ENCODE measurements around the gene KIAA1755.
A peak's percentile ranks its signal among the peaks of the same experiment; 100 is the strongest.

The KIAA1755 gene

DNA sequence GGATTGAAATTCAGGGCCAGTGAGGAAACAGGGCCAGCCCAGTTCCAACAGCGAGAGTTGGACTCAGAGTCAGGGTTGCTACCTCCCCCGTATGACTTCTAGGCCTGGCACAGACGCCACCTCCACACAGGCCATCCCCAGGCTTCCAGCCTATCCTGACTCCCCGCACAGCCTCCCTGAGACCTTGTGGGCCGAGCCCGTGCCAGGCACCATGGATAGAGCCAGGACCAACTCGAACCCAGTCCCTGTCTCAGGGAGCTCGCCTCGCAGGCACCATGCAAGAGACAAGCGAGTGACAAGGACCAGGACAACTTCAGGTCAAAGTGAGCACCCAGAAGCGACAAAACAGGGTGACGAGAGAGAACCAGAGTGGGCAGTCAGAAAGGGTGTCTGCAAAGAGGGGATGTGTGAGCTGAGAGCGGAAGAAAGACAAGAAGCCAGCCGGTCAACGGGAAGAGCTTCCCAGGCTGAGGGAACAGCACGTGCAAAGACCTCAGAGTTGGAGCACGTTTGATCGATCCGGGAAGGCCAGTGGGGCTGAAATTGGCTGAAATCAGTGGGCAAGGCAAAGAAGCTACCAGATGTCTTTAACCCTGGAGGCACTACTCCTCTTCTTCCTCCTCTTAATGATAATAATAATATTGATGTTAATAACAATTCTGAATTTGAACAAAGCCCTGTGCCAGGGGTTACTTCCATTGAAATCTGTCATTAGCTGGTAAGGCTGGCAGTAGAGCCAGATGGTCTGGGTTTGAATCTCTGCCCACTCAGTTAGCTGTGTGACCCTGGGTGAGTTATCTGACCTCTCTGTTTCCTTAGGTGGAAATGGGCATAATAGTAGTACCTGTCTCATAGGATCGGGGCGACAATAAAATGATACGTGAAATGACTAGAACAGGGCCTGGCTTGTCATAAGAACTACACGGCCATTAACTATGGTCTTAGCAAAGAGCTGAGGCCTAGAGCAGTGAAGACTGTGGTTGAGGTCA, 45.0 kb downstream of the KIAA1755 start:
- no peak for DNase-seq

DNA sequence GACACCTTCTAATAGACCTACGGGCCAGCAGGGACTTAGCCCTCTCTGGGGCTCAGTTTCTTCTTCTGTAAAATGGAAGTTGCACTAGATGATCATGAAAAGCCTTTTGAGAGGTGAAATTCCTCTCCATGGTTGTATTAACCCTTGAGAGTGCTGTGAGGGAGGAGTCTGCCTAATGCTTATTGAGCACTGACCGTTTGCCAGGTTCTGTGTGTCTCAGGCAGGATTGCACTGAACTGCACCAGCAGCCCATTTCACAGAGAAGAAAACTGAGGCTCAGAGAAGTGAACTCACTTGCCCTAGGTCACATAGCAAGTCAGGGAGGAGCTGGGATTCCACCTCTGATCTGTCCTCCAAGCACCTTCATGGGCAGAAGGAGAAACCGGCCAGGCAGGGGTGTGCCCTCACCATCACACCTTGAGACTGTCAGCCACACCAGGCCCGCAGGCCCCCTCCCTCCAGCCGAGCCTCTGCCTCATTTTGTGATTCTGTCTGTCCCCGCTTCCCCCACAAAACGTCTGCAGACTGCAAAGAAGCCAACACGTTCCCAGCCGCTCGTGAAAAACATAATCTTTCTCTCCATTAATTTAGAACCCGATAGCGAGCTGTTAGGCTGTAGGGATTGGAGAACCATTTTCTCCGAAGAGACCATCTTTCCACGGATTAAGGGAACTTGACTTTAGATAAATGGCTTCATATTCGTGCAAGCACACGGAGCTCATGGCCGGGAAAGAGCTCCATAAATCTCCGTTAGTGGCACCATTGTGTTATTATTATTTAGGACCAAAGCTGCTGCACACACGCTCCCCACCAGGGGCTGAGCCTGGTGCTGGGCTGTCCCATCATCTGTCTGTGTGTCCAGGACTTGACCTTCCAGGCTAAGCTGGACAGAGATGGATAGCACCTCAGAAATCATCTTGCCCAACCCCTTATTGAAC, 46.0 kb downstream of the KIAA1755 start:
- no peak for DNase-seq

DNA sequence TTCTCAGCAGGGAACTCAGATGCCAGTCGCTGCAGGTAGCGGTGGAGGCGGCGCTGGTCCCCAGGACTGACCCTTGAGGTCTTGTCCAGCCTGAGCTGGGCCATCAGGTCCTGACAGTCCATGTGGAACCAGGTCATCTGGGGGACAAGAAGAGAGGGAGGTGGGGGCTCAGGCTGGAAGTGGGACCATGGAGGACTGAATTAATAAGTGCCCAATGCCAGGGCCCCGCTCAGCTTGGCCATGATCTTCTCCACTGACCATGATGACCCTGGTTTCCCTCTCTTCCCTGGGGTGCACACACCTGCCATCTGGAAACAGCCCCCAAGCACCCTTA, 47.0 kb downstream of the KIAA1755 start:
- DNase-seq = no peak

DNA sequence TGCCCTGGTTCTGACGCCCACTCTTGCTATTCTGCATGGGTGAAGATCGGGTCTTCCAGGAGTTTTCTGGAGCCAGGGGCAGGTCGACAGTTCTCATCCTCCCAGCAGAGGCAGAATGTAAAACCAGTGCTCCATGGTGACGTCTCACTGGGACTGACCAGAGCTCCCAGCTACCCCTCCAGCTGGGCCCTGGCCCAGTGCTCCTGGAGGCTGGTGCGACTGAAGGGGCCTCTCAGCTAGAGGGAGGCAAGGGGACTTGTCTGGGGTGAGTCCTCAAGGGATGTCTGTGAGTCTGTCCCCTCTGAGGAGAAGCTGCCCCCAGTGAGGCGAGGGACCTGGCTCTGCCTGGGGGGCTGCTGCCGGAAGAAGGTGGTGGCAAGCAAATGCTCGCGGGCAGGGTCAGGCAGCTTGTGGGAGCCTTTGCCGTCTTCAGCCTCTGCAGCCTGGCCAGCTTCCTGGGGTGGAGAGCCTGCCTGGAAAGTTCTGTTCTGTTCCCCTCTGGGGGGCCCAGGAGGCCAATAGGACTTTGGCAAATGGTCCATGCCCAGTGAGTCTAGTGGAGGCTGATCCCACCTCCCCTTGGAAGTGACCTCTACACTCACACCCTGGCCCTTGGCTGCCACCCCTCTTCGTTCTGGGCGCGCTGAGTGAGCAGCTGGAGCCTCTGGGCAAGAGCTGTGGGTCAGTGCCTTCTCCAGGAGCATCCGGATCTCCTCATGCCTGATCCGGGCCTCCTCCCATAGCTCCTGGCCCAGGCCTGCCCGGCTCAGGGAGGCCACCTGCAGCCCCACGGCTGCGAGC, 47.5 kb downstream of the KIAA1755 start:
- no peak for DNase-seq

DNA sequence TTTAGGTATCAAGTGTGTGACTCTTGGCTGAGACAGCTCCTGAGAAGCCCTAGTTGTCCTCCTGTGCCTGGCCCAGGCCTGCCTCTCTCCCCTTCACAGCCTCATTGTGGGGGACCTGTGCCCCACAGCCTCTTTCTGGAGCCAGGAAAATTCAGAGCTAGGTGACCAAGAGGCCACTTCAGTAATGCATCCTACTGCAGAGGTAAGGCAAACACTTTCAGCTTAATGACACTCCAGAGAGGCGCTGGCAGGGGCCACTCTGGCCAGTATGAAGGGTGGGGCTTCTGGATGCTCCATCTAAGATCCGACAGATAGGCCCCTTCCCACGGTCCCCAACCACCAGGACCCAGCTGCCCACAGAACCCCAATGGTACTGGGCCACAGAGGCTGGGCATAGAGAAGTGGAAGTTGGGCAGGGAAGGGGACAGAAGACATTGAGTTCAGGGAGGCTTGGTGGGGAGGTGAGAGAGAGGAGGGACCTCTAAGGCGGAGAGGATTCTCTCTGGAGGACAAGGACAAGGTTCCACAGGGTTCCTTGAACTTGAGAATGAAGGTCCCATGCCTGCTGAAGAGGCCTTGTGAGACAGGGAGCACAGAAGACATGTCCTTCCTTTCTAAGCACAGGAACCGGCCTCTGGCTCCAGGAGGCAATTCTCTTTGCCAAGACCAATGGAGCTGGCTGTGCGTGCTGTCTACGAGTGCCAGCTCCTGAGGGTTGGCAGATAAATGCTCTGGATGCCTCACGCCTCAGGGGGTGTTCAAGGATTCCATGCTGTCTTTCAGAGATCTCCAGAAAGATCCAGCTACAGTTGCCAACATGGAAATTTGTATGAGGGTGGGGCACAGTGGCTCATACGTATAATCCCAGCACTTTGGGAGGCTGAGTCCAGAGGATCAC, 49.1 kb downstream of the KIAA1755 start:
- DNase-seq = no peak

DNA sequence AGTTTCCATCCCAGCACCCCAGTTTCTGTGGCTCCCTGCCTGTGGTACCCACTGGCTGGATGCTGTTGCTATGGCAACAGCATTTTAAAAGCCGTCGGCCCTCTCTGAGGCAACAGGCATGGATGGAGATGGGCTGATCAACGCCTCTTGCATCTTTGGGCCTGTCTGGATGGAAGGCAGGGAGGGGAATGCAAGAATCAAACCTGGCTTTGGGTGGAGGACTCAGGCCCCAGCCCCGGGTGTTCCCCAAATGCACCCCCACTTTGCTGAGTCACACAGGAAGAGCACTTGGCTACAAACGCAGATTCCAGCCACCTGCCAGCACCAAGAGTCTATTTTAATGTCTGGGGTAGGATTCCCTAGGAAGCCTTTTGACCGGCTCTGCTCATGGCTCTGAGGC, 49.8 kb downstream of the KIAA1755 start:
- DNase-seq = peak in 1 of 2 donors; percentile 15

DNA sequence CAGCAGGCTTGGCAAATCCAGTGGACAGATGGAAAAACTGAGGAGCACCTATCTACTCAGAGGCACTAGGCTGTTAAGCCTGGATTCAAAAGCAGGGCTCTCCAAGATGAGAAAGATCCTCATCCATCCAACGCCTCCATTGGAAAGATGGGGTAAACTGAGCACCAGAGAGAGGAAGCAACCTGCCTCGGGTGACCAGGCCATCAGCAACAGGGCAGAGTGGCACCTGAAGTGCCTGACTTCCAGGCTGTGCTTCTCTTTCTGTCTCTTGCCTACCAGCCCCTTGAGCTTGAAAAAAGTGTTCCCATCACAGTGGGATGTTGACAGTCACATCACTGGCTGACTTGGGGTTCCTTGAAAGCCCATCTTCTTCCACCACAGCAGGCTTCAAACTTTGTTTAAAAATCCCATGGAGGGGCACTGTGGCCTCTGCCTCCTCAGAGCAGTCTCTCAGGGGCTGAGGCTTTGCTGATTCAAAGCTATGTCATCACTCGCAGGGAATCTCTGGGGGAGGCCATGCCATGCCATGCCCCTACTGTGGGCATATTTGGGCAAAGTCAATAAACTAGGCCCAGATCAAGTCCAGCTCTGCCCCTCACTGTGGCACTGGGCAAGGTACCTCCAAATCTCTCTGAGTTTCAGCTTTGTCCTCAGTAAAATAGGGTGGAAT, 50.7 kb downstream of the KIAA1755 start:
- no peak for DNase-seq

DNA sequence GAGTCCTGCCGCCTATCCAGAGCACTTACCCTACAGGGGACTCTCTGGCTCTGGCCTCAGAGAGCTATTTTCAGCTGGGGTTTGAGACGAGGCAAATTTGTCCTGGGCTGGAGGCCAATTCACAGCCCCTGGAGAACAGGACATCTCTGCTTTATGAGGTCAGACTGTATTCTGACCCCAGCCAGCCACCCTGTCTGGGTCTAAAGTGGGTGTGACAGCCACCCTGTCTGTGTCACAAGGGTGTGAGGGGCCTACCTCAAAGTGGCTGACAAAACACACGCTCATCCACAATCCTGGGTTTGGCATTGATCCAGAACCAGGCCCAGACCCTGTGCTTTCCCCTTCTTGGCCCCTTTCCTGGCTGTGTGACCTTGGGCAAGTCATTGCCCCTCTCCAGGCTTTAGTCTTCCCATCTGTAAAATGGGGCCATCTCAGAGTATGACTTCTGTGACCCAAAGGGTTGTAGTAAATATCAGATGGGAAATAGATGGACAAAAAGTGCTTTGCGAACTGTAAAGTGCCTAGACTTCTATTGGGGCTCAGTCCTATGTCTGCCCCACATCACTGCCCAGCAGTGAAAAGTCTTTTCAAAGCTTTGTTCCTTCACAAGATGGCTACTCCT, 51.4 kb downstream of the KIAA1755 start:
- no peak for DNase-seq

DNA sequence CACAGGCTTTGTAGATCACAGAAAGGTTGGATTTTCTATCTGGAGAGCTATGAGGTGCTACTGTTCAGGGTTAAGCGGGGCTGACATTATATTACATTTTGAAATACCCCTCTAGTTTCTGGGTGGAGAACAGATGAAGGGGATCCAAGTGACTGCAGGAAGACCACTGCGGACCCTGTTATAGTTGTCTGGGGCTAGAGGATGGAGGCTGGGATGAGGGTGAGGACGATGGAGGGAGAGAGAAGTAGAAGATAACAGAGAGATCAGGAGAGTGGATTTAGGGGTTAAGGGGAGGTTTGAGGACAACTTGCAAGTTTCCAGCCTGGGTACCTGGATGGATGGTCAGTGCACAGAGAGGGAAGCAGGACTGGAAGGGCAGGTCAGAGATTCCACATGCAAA, 52.0 kb downstream of the KIAA1755 start:
- DNase-seq = no peak

DNA sequence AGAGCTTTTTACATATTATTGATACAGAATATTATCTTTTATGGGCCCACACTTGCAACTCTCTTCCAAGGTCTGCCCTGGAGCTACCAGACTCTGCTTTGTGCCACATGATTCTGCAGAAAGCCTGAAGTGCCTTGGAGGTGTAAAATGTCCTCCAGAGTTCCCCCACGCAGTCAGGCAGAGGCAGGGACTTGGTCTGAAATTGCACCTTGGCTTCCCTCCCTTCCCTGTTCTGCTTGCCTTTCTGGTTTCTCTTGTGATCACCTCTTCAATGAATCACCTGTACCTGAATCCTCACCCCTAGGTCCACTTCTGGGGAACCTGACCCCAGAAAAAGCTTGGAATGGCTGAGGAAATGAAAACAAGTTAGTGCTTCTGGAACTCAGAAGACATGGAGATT, 52.4 kb downstream of the KIAA1755 start:
- DNase-seq = no peak

DNA sequence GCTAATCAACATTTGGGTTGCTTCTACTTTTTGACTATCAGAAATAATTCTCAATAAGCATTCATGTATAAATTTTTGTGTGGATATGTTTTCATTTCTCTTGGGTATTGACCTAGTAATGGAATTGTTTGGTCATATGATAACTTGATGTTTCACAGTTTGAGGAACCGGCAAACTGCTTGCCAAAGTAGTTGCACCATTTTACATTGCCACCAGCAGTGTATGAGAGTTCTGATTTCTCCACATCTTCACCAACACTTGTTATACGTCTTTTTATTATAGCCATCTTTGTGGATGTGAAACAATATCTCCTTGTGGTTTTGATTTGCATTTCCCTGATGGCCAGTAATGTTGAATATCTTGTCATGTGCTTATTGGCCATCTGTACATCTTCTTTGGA, 52.9 kb downstream of the KIAA1755 start:
- no peak for DNase-seq

DNA sequence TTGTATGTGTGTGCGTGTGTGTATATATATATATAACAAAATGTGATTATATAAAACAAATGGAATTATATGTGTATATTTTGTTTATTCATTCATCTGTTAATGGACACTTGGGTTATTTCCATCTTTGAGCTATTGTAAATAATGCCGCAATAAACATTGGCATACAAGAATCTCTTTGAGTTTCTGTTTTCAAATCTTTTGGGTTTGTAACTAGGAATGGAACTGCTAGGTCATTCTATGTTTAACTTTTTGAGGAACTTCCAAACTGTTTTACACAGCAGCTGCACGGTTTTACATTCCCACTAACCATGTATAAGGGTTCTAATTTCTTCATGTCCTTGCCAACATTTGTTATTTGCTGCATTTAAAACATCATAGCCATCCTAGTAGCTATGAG, 55.5 kb downstream of the KIAA1755 start:
- no peak for DNase-seq

DNA sequence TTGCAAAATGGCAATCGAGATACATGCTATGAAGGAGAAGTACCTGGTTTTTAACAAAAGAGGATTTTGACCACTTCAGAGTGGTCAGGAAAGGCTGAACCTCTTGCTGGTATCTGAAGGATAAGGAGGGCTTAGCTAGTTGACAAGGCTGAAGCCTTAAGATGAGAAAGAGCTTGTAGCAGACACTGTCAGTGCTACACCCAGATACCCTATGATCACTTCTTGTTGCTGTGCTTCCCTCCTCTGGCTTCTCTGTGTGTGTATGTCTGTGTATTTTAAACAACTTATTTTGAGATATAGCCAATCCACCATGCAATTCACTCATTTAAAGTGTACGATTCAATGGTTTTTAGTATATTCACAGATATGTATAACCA, 56.6 kb downstream of the KIAA1755 start:
- no peak for DNase-seq

DNA sequence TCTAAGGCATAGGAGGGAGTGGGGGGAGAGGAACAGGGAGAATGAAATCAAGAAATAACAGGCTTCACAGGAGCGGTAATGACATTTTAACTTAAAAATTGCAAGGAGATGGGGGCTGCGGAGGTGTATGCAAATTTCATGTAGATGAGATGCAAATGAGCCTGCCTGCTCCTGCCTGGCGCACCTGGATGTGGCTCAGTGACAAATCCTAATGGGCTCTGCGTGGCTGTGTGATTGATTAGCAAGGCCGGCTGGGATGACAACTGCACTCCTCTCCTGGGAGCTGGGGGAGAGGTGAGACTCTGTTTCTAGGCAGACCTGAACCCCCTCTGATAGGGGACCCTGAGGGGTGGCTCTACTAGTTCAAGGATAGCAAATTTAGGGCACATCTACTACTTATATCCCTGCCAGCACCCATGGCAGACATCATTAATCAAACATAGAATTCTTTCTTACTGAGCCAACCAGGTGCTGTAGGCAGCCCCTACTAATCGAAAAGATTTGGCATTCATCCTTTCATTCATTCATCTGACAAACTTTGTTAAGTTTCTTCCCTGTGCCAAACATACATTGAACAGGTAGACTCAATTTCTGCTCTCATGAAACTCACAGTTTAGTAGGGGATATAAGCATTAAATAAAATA, 57.1 kb downstream of the KIAA1755 start:
- no peak for DNase-seq

DNA sequence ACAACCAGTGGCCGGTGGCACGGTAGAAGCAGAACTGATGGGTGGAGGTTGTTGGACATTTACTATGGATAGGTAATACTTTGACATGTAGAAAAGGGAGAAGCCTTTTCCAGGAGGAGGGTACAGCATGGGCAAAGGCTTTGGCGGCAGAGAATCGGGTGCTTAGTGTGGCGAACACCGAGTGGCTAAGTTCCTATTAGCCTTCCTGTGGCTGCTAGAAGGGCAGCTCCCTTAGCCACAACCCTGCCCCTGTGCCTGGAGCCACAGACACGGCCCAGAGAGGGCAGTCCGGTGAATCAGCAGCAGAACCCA, 57.6 kb downstream of the KIAA1755 start:
- no peak for DNase-seq

DNA sequence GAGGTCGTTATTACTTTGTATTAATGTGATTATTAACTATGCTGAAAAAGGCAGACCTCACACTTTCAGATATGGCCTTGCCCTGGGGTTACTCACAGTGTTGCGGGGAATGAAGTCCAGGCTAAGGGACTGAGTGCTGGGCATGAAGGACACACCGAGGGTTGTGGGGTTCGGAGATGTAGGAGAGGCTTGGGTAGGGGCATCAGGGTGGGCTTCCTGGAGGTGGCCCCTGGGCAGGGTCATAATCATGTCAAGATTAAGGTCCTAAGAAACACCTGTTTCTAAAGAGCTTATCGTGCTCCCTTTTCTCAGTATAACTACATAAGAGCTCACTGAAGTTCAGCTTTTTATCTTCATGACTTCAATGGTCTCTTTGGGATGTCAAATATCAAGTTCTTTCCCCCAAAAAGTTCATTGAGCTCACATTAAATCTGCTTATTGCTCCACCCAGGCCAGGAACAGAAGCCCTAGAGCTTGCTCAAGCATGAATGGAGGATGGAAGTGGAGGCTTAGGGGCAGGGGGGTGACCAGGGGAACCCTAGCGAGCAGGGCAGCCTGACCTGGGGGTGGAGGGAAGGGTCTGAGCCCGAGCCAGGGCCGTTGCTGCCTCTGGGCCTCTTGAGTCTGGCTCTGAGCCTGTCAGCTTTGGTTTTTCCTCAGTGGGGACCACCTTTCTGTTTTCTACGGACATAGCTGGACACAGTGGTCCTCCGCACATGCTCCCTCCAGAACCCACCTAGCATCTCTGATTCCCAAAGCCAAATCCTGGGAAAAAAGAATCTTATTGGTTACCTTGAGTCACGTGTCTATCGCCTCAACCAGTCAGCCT, 58.2 kb downstream of the KIAA1755 start:
- DNase-seq = no peak

DNA sequence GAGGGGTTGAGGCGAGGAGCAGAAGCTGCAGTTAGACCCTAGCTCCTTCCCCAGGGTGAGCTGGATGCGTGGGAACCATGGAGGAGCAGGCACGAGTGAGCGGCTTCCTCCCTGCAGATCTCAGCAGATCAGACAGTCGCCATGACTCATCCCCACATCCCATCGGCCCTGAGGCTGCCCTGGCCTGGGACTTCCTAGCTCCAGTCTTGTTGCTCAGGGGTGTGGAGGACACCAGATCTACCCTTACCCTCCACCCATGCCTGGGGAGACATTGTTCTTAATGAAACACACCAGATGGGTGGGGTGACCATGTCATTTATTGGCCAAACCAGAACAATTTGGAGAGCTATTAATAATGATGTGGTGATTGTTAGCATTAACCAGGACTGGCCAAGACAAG, 59.2 kb downstream of the KIAA1755 start:
- DNase-seq = peak in 1 of 2 donors; percentile 39

DNA sequence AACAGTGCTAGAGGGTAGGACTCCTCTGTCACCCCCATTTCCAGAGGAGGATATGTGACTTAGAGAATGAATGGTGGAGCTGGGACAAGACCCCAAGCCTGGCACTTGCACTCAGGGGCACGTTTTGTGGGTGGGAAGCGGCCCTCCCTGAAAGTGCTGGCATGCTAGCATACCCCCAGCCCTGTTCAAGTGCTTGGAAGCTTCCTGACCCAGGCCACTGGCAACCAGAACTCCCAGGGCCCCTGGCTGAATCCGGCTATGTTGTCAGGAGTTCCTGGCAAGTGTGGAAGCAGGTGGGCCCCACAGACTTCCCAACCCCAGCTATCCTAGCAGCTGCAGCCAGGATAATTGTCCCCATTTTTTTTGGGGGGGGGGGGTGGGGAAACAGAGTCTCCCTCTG, 59.9 kb downstream of the KIAA1755 start:
- DNase-seq = no peak
